HCT116 (cell line): ENCODE results near the gene DNASE1L3. TPM values are rescaled to one million over a fixed set of nuclear protein-coding genes. Genes with fewer than 3 reads are reported as not detected.

ENCODE experiments used
- ATAC-seq: fragments of 200-7000 bp; cut with Tn5 transposase; 2 replicates; pipeline ENCODE4 v1.9.1; 2020; ENCODE audit warnings: mild to moderate bottlenecking, moderate library complexity
- BruUV-seq: library from RNA; stranded (reverse); fragments of 400-500 nt; replicated peaks from 2 replicates; lab custom pipeline; 2021; lab: Mats Ljungman, UMichigan
- CTCF ChIA-PET: fragments of 300-600 bp; sonication (Branson Sonifier 250); formaldehyde crosslinking; loops from one replicate; lab custom pipeline; 2021; ENCODE audit warnings: antibody characterized with exemption; lab: Charles Lee
- POLR2A ChIA-PET: fragments of 300-600, 350-600 bp; sonication (Branson Sonifier 250); formaldehyde crosslinking; loops from one replicate; lab custom pipeline; 2021; ENCODE audit warnings: antibody characterized with exemption; lab: Charles Lee
- RAD21 ChIA-PET, 2 experiments: fragments of 300-600 bp; sonication (Branson Sonifier 250); formaldehyde crosslinking; loops; one replicate each; lab custom pipeline; 2023; ENCODE audit warnings: low total read pairs in 2 of 2; ENCODE audit not compliant: uncharacterized antibody in 2 of 2, unreplicated experiment in 2 of 2, low non-redundant PET in 1 of 2; lab: Charles Lee
- DNase-seq: peaks from one replicate; pipeline ENCODE4 v3.0.0-alpha.2; 2010; ENCODE audit warnings: low read depth, low spot score
- H2AFZ ChIP-seq: fragments of 200-600 bp; shearing (Covaris generic), sonication (generic); 2 replicates; pipeline ENCODE4 v1.6.1; 2017; ENCODE audit warnings: low read depth, mixed run types, mixed read lengths, antibody characterized with exemption, low read length; ENCODE audit not compliant: poor library complexity, severe bottlenecking
- H3K27ac ChIP-seq: 2 replicates; pipeline ENCODE4 v1.5.1; 2012; ENCODE audit warnings: low read depth, low read length
- H3K27me3 ChIP-seq: fragments of 200-600 bp; sonication (generic); 2 replicates; pipeline ENCODE4 v1.6.1; 2016; ENCODE audit warnings: mixed run types, low read length, mixed read lengths; ENCODE audit not compliant: insufficient read depth
- H3K36me3 ChIP-seq, 2 experiments: fragments of 200-500 bp in 1 of 2; fragments of 200-600 bp in 1 of 2; sonication (Bioruptor generic) in 1 of 2; sonication (generic) in 1 of 2; 2 replicates each; pipeline versions ENCODE4 v1.5.1 to v1.6.1; 2014 to 2016; ENCODE audit warnings: low read length in 2 of 2, inconsistent platforms in 1 of 2, mixed read lengths in 1 of 2, mixed run types in 1 of 2; ENCODE audit not compliant: insufficient read depth in 2 of 2, control insufficient read depth in 1 of 2
- H3K4me1 ChIP-seq, 2 experiments: fragments of 200-600 bp in 1 of 2; sonication (generic) in 1 of 2; 2 replicates each; pipeline versions ENCODE4 v1.5.1 to v1.6.1; 2012 to 2017; ENCODE audit warnings: low read length in 2 of 2, inconsistent platforms in 1 of 2, mild to moderate bottlenecking in 1 of 2, mixed read lengths in 1 of 2, mixed run types in 1 of 2, moderate library complexity in 1 of 2; ENCODE audit not compliant: insufficient read depth in 2 of 2, control insufficient read depth in 1 of 2
- H3K4me2 ChIP-seq: fragments of 200-600 bp; sonication (generic); 2 replicates; pipeline ENCODE4 v1.6.1; 2017; ENCODE audit warnings: mixed run types, low read length, mixed read lengths
- H3K4me3 ChIP-seq, 2 experiments: fragments of 200-600 bp in 1 of 2; sonication (generic) in 1 of 2; replicated peaks in 1 of 2; 2 replicates each; pipeline ENCODE4 v1.5.1; 2011 to 2016; ENCODE audit warnings: low read length in 2 of 2, control low read depth in 1 of 2, low read depth in 1 of 2, mild to moderate bottlenecking in 1 of 2, mixed read lengths in 1 of 2, mixed run types in 1 of 2
- H3K79me2 ChIP-seq: fragments of 200-600 bp; sonication (generic); 2 replicates; pipeline ENCODE4 v1.6.1; 2017; ENCODE audit warnings: mild to moderate bottlenecking, mixed run types, low read length, moderate library complexity, mixed read lengths; ENCODE audit not compliant: insufficient read depth
- H3K9ac ChIP-seq: fragments of 200-600 bp; sonication (generic); 2 replicates; pipeline ENCODE4 v1.6.1; 2016; ENCODE audit warnings: low read length, mixed read lengths
- H3K9me2 ChIP-seq: fragments of 200-600 bp; sonication (generic), shearing (Covaris generic); 2 replicates; pipeline ENCODE4 v1.6.1; 2017; ENCODE audit warnings: mixed run types, mild to moderate bottlenecking, moderate library complexity; ENCODE audit not compliant: insufficient read depth
- H3K9me3 ChIP-seq, 2 experiments: fragments of 200-500 bp in 1 of 2; fragments of 200-600 bp in 1 of 2; sonication (Bioruptor generic) in 1 of 2; sonication (generic) in 1 of 2; 2 replicates each; pipeline ENCODE4 v1.6.1; 2014 to 2017; ENCODE audit warnings: low read length in 2 of 2, mixed read lengths in 2 of 2, inconsistent platforms in 1 of 2, low read depth in 1 of 2, mild to moderate bottlenecking in 1 of 2, mixed run types in 1 of 2, moderate library complexity in 1 of 2; ENCODE audit not compliant: control insufficient read depth in 1 of 2, insufficient read depth in 1 of 2
- H4K20me1 ChIP-seq: fragments of 200-600 bp; sonication (generic), shearing (Covaris generic); 2 replicates; pipeline ENCODE4 v1.6.1; 2017; ENCODE audit warnings: mixed run types, mild to moderate bottlenecking, moderate library complexity; ENCODE audit not compliant: insufficient read depth
- CBX3 ChIP-seq: IDR thresholded peaks from 2 replicates; pipeline ENCODE4 v1.6.1; 2012; ENCODE audit warnings: low read depth
- CEBPB ChIP-seq: IDR thresholded peaks from 2 replicates; pipeline ENCODE4 v1.6.1; 2012; ENCODE audit warnings: low read depth
- EGR1 ChIP-seq: IDR thresholded peaks from 2 replicates; pipeline ENCODE4 v1.6.1; 2012; ENCODE audit warnings: low read depth
- ELF1 ChIP-seq: IDR thresholded peaks from 2 replicates; pipeline ENCODE4 v1.6.1; 2012; ENCODE audit warnings: low read depth, borderline replicate concordance
- EZH2 ChIP-seq: fragments of 200-600 bp; sonication (generic); IDR thresholded peaks from 2 replicates; pipeline ENCODE4 v1.6.1; 2017; ENCODE audit warnings: antibody characterized with exemption, mixed run types
- EZH2phosphoT487 ChIP-seq: fragments of 200-600 bp; IDR thresholded peaks from 2 replicates; pipeline ENCODE4 v1.6.1; 2018; ENCODE audit warnings: antibody characterized with exemption, borderline replicate concordance
- FOSL1 ChIP-seq: IDR thresholded peaks from 2 replicates; pipeline ENCODE4 v1.6.1; 2012; ENCODE audit warnings: low read depth
- POLR2A ChIP-seq: IDR thresholded peaks from 2 replicates; pipeline ENCODE4 v1.7.0; 2011; ENCODE audit warnings: borderline replicate concordance; ENCODE audit not compliant: insufficient read depth, insufficient read length; ENCODE audit errors: extremely low read depth
- POLR2AphosphoS5 ChIP-seq: IDR thresholded peaks from 2 replicates; pipeline ENCODE4 v1.6.1; 2011; ENCODE audit warnings: mild to moderate bottlenecking, low read depth, low read length, moderate library complexity
- RAD21 ChIP-seq: IDR thresholded peaks from 2 replicates; pipeline ENCODE4 v1.6.1; 2012; ENCODE audit warnings: low read depth, mild to moderate bottlenecking
- REST ChIP-seq: IDR thresholded peaks from 2 replicates; pipeline ENCODE4 v1.6.1; 2012; ENCODE audit warnings: low read depth
- SIN3A ChIP-seq: IDR thresholded peaks from 2 replicates; pipeline ENCODE4 v1.6.1; 2012; ENCODE audit warnings: low read depth
- SP1 ChIP-seq: IDR thresholded peaks from 2 replicates; pipeline ENCODE4 v1.6.1; 2012; ENCODE audit warnings: low read depth
- SRF ChIP-seq: IDR thresholded peaks from 2 replicates; pipeline ENCODE4 v1.6.1; 2012; ENCODE audit warnings: low read depth
- TCF7L2 ChIP-seq: IDR thresholded peaks from 2 replicates; pipeline ENCODE4 v1.7.0; 2011; ENCODE audit warnings: borderline replicate concordance, inconsistent platforms; ENCODE audit not compliant: insufficient read depth, insufficient read length; ENCODE audit errors: extremely low read depth
- ZFX ChIP-seq: fragments of 450-650 bp; IDR thresholded peaks from 2 replicates; pipeline ENCODE4 v1.6.1; 2017
- ZNF274 ChIP-seq: fragments of 200-500 bp; sonication (Bioruptor generic); IDR thresholded peaks from 2 replicates; pipeline ENCODE4 v1.6.1; 2014; ENCODE audit warnings: mild to moderate bottlenecking, low read depth, low read length, inconsistent platforms
- intact Hi-C: fragments of 100-400 bp; cut with micrococcal nuclease; formaldehyde crosslinking; loops from 2 replicates; pipeline ENCODE4 v1.10.0; 2022
- total RNA-seq: library from RNA; stranded (reverse); gene quantifications from one replicate; pipeline ENCODE4 v1.2.1, GENCODE V29; 2021; ENCODE audit not compliant: unreplicated experiment
- TF ChIP-seq, protein P1 (sequence below): IDR thresholded peaks from 2 replicates; pipeline ENCODE4 v1.6.1; 2012
- TF ChIP-seq, protein P2 (sequence below): IDR thresholded peaks from 2 replicates; pipeline ENCODE4 v1.6.1; 2012

The DNASE1L3 gene
- total RNA-seq, 1 experiment from 2014 or later = not detected

- no peak for TF ChIP-seq REST
- no peak for TF ChIP-seq CBX3
- no peak for TF ChIP-seq EGR1
- TF ChIP-seq POLR2A = no peak
- no peak for TF ChIP-seq FOSL1
- no peak for TF ChIP-seq SIN3A
- TF ChIP-seq SRF = no peak
- no peak for TF ChIP-seq CEBPB
- no peak for TF ChIP-seq ZFX
- TF ChIP-seq, all 23 proteins: peak for 0
These were observed 40.4 kb downstream of the DNASE1L3 start (continued) for GRCh38 chr3:58170376-58170775.

- Histone ChIP-seq H3K4me3 (no peak overlapping the region), H4K20me1 (no peaks in the 10 kb centered on the region), H3K9me2 (no peaks in the 10 kb centered on the region), H3K27ac (no peak overlapping the region), H3K36me3 (peaks cover 0 to 14% of the 10 kb centered on the region in 2 experiments; a peak in 3 of 4 replicates), H2AFZ (no peak overlapping the region), H3K9ac (no peak overlapping the region), H3K4me2 (no peak overlapping the region), H3K9me3 (no peaks in the 10 kb centered on the region), H3K79me2 (no peaks in the 10 kb centered on the region), H3K4me1 (peaks cover 18 to 30% of the 10 kb centered on the region in 2 experiments), H3K27me3 (no peaks in the 10 kb centered on the region)
- BruUV-seq = no TSS peak
- ChIA-PET POLR2A (no interaction called here), RAD21 (no interaction called here), CTCF (no interaction called here)
- ATAC-seq (no peak), DNase-seq (no peak)
- intact Hi-C loops = no loop called here
- TF ChIP-seq ELF1 (no peak), ZFX (no peak), POLR2A (no peak), ZNF274 (no peak), EGR1 (no peak), POLR2AphosphoS5 (no peak), TCF7L2 (no peak), SP1 (no peak), EZH2phosphoT487 (no peak), REST (no peak), EZH2 (no peak), RAD21 (no peak)
- TF ChIP-seq, protein P1, sequence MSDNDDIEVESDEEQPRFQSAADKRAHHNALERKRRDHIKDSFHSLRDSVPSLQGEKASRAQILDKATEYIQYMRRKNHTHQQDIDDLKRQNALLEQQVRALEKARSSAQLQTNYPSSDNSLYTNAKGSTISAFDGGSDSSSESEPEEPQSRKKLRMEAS = no peak
- TF ChIP-seq, protein P2, sequence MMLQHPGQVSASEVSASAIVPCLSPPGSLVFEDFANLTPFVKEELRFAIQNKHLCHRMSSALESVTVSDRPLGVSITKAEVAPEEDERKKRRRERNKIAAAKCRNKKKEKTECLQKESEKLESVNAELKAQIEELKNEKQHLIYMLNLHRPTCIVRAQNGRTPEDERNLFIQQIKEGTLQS = no peak
These were observed 41.4 kb downstream of the DNASE1L3 start for GRCh38 chr3:58169371-58169770.
